A673 (cell line): Measurements from ENCODE around the gene FAM3B. TPM values are rescaled to one million over a fixed set of nuclear protein-coding genes. Genes with fewer than 3 reads are reported as not detected.

ENCODE experiments used
- BruUV-seq: library from RNA; stranded (reverse); fragments of 400-500 nt; replicated peaks from 2 replicates; lab custom pipeline; 2021; lab: Mats Ljungman, UMichigan
- CTCF ChIA-PET: fragments of 300-600 bp; sonication (Branson Sonifier 250); formaldehyde crosslinking; loops from one replicate; lab custom pipeline; 2022; ENCODE audit warnings: antibody characterized with exemption; lab: Charles Lee
- POLR2A ChIA-PET: fragments of 300-600 bp; sonication (Branson Sonifier 250); formaldehyde crosslinking; loops from one replicate; lab custom pipeline; 2022; ENCODE audit warnings: antibody characterized with exemption; ENCODE audit not compliant: low non-redundant PET; lab: Charles Lee
- DNase-seq: peaks from one replicate; pipeline ENCODE4 v3.0.0-alpha.2; 2015; ENCODE audit warnings: low spot score
- H3K27ac ChIP-seq: fragments of 200-600 bp; sonication (generic); 2 replicates; pipeline ENCODE4 v1.5.1; 2016; ENCODE audit warnings: mixed run types, low read depth, mild to moderate bottlenecking, mixed read lengths, antibody characterized with exemption, low read length; ENCODE audit not compliant: poor library complexity, severe bottlenecking
- H3K27me3 ChIP-seq: fragments of 200-600 bp; sonication (generic); replicated peaks from 2 replicates; pipeline ENCODE4 v1.6.1; 2017; ENCODE audit warnings: mixed run types, low read depth, mild to moderate bottlenecking, mixed read lengths, antibody characterized with exemption, low read length; ENCODE audit not compliant: insufficient read depth, poor library complexity
- H3K36me3 ChIP-seq: fragments of 200-600 bp; sonication (generic); 2 replicates; pipeline ENCODE4 v1.6.1; 2016; ENCODE audit warnings: mixed run types, mild to moderate bottlenecking, mixed read lengths, antibody characterized with exemption, low read length; ENCODE audit not compliant: insufficient read depth, poor library complexity, severe bottlenecking
- H3K4me1 ChIP-seq: fragments of 200-600 bp; sonication (generic); 2 replicates; pipeline ENCODE4 v1.6.1; 2017; ENCODE audit warnings: mixed run types, mild to moderate bottlenecking, mixed read lengths, antibody characterized with exemption, low read length; ENCODE audit not compliant: insufficient read depth, poor library complexity, severe bottlenecking
- H3K4me3 ChIP-seq: fragments of 200-600 bp; sonication (generic); 2 replicates; pipeline ENCODE4 v1.5.1; 2016; ENCODE audit warnings: low read depth, mixed run types, mild to moderate bottlenecking, mixed read lengths, low read length; ENCODE audit not compliant: poor library complexity, severe bottlenecking
- H3K9me3 ChIP-seq: fragments of 200-600 bp; sonication (generic); 2 replicates; pipeline ENCODE4 v1.6.1; 2016; ENCODE audit warnings: mixed run types, low read depth, mild to moderate bottlenecking, mixed read lengths, antibody characterized with exemption, low read length; ENCODE audit not compliant: poor library complexity, severe bottlenecking
- CTCF ChIP-seq: fragments of 300-800, 200-600 bp; sonication (generic); conservative IDR thresholded peaks from 2 replicates; pipeline ENCODE4 v1.5.1; 2017; ENCODE audit warnings: low read depth, mild to moderate bottlenecking, antibody characterized with exemption, low read length, moderate library complexity, mixed read lengths
- EZH2 ChIP-seq: fragments of 200-600 bp; sonication (generic); IDR thresholded peaks from 2 replicates; pipeline ENCODE4 v1.6.1; 2017; ENCODE audit warnings: borderline replicate concordance, low read depth, mild to moderate bottlenecking, mixed read lengths, antibody characterized with exemption, low read length; ENCODE audit not compliant: poor library complexity, severe bottlenecking
- intact Hi-C: fragments of 100-400 bp; cut with micrococcal nuclease; formaldehyde crosslinking; loops from one replicate; pipeline ENCODE4 v1.10.0; 2022; ENCODE audit not compliant: unreplicated experiment
- total RNA-seq: library from RNA; stranded (reverse); gene quantifications from 2 replicates; pipeline ENCODE4 v1.2.3, GENCODE V29; 2021

The FAM3B gene
- total RNA-seq, 1 experiment from 2014 or later, result not detected

- CTCF ChIA-PET, result no interaction called here
These were observed 80.9 kb downstream of the FAM3B start for GRCh38 chr21:41397471-41397891.

GRCh38 chr21:41398251-41398650 lies 81.7 kb downstream of the FAM3B start:
- POLR2A ChIA-PET, result no interaction called here

More at GRCh38 chr21:41397471-41397891, 80.9 kb downstream of the FAM3B start:
- Histone ChIP-seq H3K9me3 (no peaks in the 10 kb centered on the region), H3K4me3 (no peak overlapping the region), H3K4me1 (no peaks in the 10 kb centered on the region), H3K27me3 (no peaks in the 10 kb centered on the region), H3K36me3 (no peaks in the 10 kb centered on the region), H3K27ac (no peak overlapping the region)
- POLR2A ChIA-PET, result no interaction called here
- no peak for DNase-seq
- intact Hi-C loops, result no loop called here
- TF ChIP-seq EZH2 (no peak), CTCF (no peak)
- no TSS peak for BruUV-seq

GRCh38 chr21:41398831-41399230 lies 82.2 kb downstream of the FAM3B start:
- Histone ChIP-seq H3K27ac (no peak overlapping the region), H3K4me1 (no peaks in the 10 kb centered on the region), H3K36me3 (no peaks in the 10 kb centered on the region), H3K4me3 (no peak overlapping the region), H3K27me3 (no peaks in the 10 kb centered on the region), H3K9me3 (no peaks in the 10 kb centered on the region)
- no TSS peak for BruUV-seq
- TF ChIP-seq EZH2, result no peak
- no peak for TF ChIP-seq CTCF
- intact Hi-C loops, result no loop called here
- no peak for DNase-seq
- ChIA-PET CTCF (no interaction called here), POLR2A (no interaction called here)

More at GRCh38 chr21:41398251-41398650, 81.7 kb downstream of the FAM3B start:
- no TSS peak for BruUV-seq
- DNase-seq, result no peak
- H3K36me3 ChIP-seq, result no peaks in the 10 kb centered on the region
- intact Hi-C loops, result no loop called here
- H3K27ac ChIP-seq, result no peak overlapping the region
- H3K4me1 ChIP-seq, result no peaks in the 10 kb centered on the region
- no peaks in the 10 kb centered on the region for H3K9me3 ChIP-seq
- no peaks in the 10 kb centered on the region for H3K27me3 ChIP-seq
- CTCF ChIA-PET, result no interaction called here
- no peak for TF ChIP-seq CTCF
- no peak for TF ChIP-seq EZH2
- no peak overlapping the region for H3K4me3 ChIP-seq
